Cortex of kidney (tissue), 1 donor: Measurements from ENCODE around the gene ZNF839.
"Not testable (repeated sequence)": the region's sequence is repeated elsewhere in the genome, so short reads cannot be mapped to it uniquely, and the experiment has no call there.

Experiments used
- DNase-seq: peaks from one replicate; lab custom pipeline; 2025; lab: John Stamatoyannopoulos, UW

The ZNF839 gene

GRCh38 chr14:102314242-102315011, 5.1 kb upstream of the ZNF839 start:
- no peak for DNase-seq

GRCh38 chr14:102315121-102315520, 4.4 kb upstream of the ZNF839 start:
- DNase-seq, result no peak

- no peak for DNase-seq
Observed at GRCh38 chr14:102316338-102316742, 3.2 kb upstream of the ZNF839 start.

- peak; percentile 73 for DNase-seq
Observed at GRCh38 chr14:102316743-102317563, 2.6 kb upstream of the ZNF839 start.

GRCh38 chr14:102317564-102318248, 1.8 kb upstream of the ZNF839 start:
- no peak for DNase-seq

GRCh38 chr14:102318781-102319276, 717 bp upstream of the ZNF839 start:
- DNase-seq, result no peak

GRCh38 chr14:102320033-102320660, 601 bp downstream of the ZNF839 start:
- no peak for DNase-seq

- DNase-seq, result no peak
Observed at GRCh38 chr14:102320671-102321455, 1.3 kb downstream of the ZNF839 start.

- no peak for DNase-seq
Observed at GRCh38 chr14:102321456-102322422, 2.2 kb downstream of the ZNF839 start.

- DNase-seq, result no peak
Observed at GRCh38 chr14:102323102-102323501, 3.6 kb downstream of the ZNF839 start.

- DNase-seq, result no peak
Observed at GRCh38 chr14:102325791-102326345, 6.3 kb downstream of the ZNF839 start.

GRCh38 chr14:102326583-102326982, 7.0 kb downstream of the ZNF839 start:
- DNase-seq, result no peak

- not testable (repeated sequence) for DNase-seq
Observed at GRCh38 chr14:102329381-102329780, 9.8 kb downstream of the ZNF839 start.

GRCh38 chr14:102330806-102331205, 11.3 kb downstream of the ZNF839 start:
- DNase-seq, result no peak

- no peak for DNase-seq
Observed at GRCh38 chr14:102333390-102333789, 13.8 kb downstream of the ZNF839 start.

- DNase-seq, result no peak
Observed at GRCh38 chr14:102333795-102334705, 14.5 kb downstream of the ZNF839 start.

GRCh38 chr14:102335163-102335562, 15.6 kb downstream of the ZNF839 start:
- DNase-seq, result no peak

- no peak for DNase-seq
Observed at GRCh38 chr14:102338724-102339123, 19.2 kb downstream of the ZNF839 start.

GRCh38 chr14:102341566-102341965, 22.0 kb downstream of the ZNF839 start:
- no peak for DNase-seq
